ENCODE results near the gene TECPR1. TPM values are rescaled to one million over a fixed set of nuclear protein-coding genes. Genes with fewer than 3 reads are reported as not detected.

The TECPR1 gene
- total RNA-seq, 6 experiments from 2014 or later: 25.6 to 35.6 (median 29.3) TPM

- Mint-ChIP-seq H3K4me1 (ENCODE audit: low read depth) (peaks cover 22% of the 10 kb centered on the region), H3K27ac (no peak overlapping the region), H3K27me3 (ENCODE audit: insufficient read depth) (peaks cover 19% of the 10 kb centered on the region), H3K4me3 (no peak overlapping the region), H3K9me3 (no peaks in the 10 kb centered on the region), H3K36me3 (ENCODE audit: low read depth) (0 out of 2 replicates have a peak, but pooled peaks cover 3% of the 10 kb centered on the region)
- TF ChIP-seq, protein P1, sequence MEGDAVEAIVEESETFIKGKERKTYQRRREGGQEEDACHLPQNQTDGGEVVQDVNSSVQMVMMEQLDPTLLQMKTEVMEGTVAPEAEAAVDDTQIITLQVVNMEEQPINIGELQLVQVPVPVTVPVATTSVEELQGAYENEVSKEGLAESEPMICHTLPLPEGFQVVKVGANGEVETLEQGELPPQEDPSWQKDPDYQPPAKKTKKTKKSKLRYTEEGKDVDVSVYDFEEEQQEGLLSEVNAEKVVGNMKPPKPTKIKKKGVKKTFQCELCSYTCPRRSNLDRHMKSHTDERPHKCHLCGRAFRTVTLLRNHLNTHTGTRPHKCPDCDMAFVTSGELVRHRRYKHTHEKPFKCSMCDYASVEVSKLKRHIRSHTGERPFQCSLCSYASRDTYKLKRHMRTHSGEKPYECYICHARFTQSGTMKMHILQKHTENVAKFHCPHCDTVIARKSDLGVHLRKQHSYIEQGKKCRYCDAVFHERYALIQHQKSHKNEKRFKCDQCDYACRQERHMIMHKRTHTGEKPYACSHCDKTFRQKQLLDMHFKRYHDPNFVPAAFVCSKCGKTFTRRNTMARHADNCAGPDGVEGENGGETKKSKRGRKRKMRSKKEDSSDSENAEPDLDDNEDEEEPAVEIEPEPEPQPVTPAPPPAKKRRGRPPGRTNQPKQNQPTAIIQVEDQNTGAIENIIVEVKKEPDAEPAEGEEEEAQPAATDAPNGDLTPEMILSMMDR (IDR thresholded peaks at IDR 0.05): peak; percentile 62
- no peak for DNase-seq
Measured at GRCh38 chr7:98291717-98292116, 39.7 kb upstream of the TECPR1 start.

DNA sequence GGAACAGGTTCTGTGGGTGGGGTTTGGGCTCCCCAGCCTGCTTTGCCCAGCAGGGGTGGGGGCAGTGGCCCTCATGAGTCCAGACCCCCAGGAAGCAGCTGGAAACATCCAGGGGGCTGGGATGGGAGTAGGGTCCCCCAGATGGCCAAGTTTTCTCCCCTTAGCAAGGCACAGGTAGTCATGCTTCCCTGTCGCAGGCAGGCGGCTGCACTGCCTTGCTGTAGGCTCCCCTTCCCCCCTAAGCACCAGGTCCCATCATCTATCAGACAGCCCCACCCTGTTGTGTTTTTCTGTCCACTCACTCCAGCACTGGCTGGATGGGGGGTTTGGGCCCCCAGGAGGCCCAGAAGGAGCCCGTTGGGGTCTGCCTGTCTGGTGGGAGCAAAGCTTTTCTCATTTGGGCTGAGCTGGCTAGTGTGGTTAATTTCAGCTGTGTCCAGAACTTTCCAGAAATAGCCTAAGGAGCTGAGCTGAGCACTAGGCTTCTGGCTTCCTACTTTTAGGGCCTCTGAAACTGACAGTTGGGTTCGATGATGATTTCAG lies 37.4 kb upstream of the TECPR1 start:
- H3K4me1 Mint-ChIP-seq (ENCODE audit: low read depth): peaks cover 32% of the 10 kb centered on the region
- peaks cover 15% of the 10 kb centered on the region for H3K27me3 Mint-ChIP-seq (ENCODE audit: insufficient read depth)
- no peak for DNase-seq
- TF ChIP-seq, protein P1 (IDR thresholded peaks at IDR 0.05): no peak
- H3K27ac Mint-ChIP-seq: peak overlapping the region; percentile 31; the same call in 1 of the 2 replicates
- no peak overlapping the region for H3K4me3 Mint-ChIP-seq
- peaks cover 13% of the 10 kb centered on the region for H3K36me3 Mint-ChIP-seq (ENCODE audit: low read depth)
- H3K9me3 Mint-ChIP-seq: no peaks in the 10 kb centered on the region

GRCh38 chr7:98288064-98288823 lies 36.2 kb upstream of the TECPR1 start:
- Mint-ChIP-seq H3K4me3 (no peak overlapping the region), H3K4me1 (ENCODE audit: low read depth) (peaks cover 40% of the 10 kb centered on the region), H3K36me3 (ENCODE audit: low read depth) (peaks cover 18% of the 10 kb centered on the region)

GRCh38 chr7:98287486-98287959 lies 35.5 kb upstream of the TECPR1 start:
- Mint-ChIP-seq H3K27ac (peak overlapping the region; percentile 99), H3K4me3 (no peak overlapping the region), H3K4me1 (ENCODE audit: low read depth) (peaks cover 47% of the 10 kb centered on the region), H3K36me3 (ENCODE audit: low read depth) (peaks cover 25% of the 10 kb centered on the region), H3K9me3 (no peaks in the 10 kb centered on the region), H3K27me3 (ENCODE audit: insufficient read depth) (peaks cover 21% of the 10 kb centered on the region)
- TF ChIP-seq, protein P1 (IDR thresholded peaks at IDR 0.05): no peak
- no peak for DNase-seq

More at GRCh38 chr7:98288064-98288823, 36.2 kb upstream of the TECPR1 start:
- TF ChIP-seq, protein P1 (IDR thresholded peaks at IDR 0.05): no peak
- DNase-seq: no peak
- peaks cover 19% of the 10 kb centered on the region for H3K27me3 Mint-ChIP-seq (ENCODE audit: insufficient read depth)
- H3K27ac Mint-ChIP-seq: peak overlapping the region; percentile 74
- H3K9me3 Mint-ChIP-seq: no peaks in the 10 kb centered on the region

- no peak for DNase-seq
- H3K27me3 Mint-ChIP-seq (ENCODE audit: insufficient read depth): peaks cover 19% of the 10 kb centered on the region
- peak overlapping the region; percentile 99 for H3K27ac Mint-ChIP-seq
- H3K36me3 Mint-ChIP-seq (ENCODE audit: low read depth): peaks cover 30% of the 10 kb centered on the region
- TF ChIP-seq, protein P1 (IDR thresholded peaks at IDR 0.05): peak; percentile 55
- H3K4me3 Mint-ChIP-seq: peak overlapping the region; percentile 83
- H3K9me3 Mint-ChIP-seq: no peaks in the 10 kb centered on the region
- H3K4me1 Mint-ChIP-seq (ENCODE audit: low read depth): peaks cover 49% of the 10 kb centered on the region
Measured at GRCh38 chr7:98286701-98287485, 34.9 kb upstream of the TECPR1 start.

All from HFFc6 (cell line).